BJ (cell line): ENCODE measurements around the gene RAP2A. TPM values are rescaled to one million over a fixed set of nuclear protein-coding genes. Genes with fewer than 3 reads are reported as not detected.
A peak's percentile ranks its signal among the peaks of the same experiment; 100 is the strongest.

Experiments
- CTCF ChIA-PET: fragments of 350-600 bp; formaldehyde crosslinking; extraction: SDS; loops from one replicate; lab custom pipeline; 2021; ENCODE audit warnings: antibody characterized with exemption, inconsistent platforms; lab: Yijun Ruan, JAX
- POLR2A ChIA-PET: fragments of 300-600 bp; sonication (Branson Sonifier 250); formaldehyde crosslinking; extraction: SDS; loops from one replicate; lab custom pipeline; 2021; ENCODE audit warnings: antibody characterized with exemption; lab: Charles Lee
- DNase-seq: peaks from one replicate; pipeline ENCODE4 v3.0.0-alpha.2; 2011; ENCODE audit warnings: low read depth
- H3K27me3 ChIP-seq: 2 replicates; pipeline ENCODE4 v1.6.0; 2011; ENCODE audit warnings: low read length; ENCODE audit not compliant: control insufficient read depth, insufficient read depth
- H3K36me3 ChIP-seq: 2 replicates; pipeline ENCODE4 v1.5.1; 2011; ENCODE audit warnings: low read length; ENCODE audit not compliant: control insufficient read depth, insufficient read depth
- H3K4me3 ChIP-seq: 2 replicates; pipeline ENCODE4 v1.5.1; 2011; ENCODE audit warnings: low read depth, mild to moderate bottlenecking, control low read depth, low read length
- polyA plus RNA-seq: library from polyadenylated mRNA; depleted of rRNA; stranded (reverse); fragments of >200 nt; gene quantifications from 2 replicates; pipeline ENCODE4 v1.2.3, GENCODE V29; 2011
- TF ChIP-seq, protein P1 (sequence below): IDR thresholded peaks from 2 replicates; pipeline ENCODE4 v1.5.1; 2011; ENCODE audit warnings: low read depth, mild to moderate bottlenecking, control low read depth, inconsistent platforms, low read length, moderate library complexity; ENCODE audit not compliant: insufficient read depth

The RAP2A gene
- polyA plus RNA-seq, 1 experiment = 8.3 TPM

DNA sequence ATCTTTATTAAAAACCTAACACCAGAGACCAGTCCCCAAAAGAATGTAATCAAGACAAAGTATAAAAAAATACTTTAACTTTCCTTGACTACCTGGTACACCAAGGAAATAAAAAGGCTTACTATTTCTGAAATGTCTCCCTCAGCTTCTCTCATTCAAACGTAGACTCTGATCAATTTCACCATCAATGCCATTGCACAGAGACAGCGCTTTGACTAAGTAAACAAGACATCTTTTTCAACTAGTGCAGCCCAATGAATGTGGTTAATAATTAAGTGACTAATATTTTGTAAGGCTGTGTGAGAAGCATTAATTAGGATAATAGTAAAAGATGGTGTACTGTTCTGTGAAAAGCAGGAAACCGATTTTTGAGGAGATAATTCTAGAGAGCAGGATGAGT is 7.3 kb upstream of the RAP2A start:
- TF ChIP-seq, protein P1, sequence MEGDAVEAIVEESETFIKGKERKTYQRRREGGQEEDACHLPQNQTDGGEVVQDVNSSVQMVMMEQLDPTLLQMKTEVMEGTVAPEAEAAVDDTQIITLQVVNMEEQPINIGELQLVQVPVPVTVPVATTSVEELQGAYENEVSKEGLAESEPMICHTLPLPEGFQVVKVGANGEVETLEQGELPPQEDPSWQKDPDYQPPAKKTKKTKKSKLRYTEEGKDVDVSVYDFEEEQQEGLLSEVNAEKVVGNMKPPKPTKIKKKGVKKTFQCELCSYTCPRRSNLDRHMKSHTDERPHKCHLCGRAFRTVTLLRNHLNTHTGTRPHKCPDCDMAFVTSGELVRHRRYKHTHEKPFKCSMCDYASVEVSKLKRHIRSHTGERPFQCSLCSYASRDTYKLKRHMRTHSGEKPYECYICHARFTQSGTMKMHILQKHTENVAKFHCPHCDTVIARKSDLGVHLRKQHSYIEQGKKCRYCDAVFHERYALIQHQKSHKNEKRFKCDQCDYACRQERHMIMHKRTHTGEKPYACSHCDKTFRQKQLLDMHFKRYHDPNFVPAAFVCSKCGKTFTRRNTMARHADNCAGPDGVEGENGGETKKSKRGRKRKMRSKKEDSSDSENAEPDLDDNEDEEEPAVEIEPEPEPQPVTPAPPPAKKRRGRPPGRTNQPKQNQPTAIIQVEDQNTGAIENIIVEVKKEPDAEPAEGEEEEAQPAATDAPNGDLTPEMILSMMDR = no peak
- no peak overlapping the region for H3K4me3 ChIP-seq
- no peak for DNase-seq
- ChIA-PET POLR2A (no interaction called here), CTCF (no interaction called here)
- no peaks in the 10 kb centered on the region for H3K27me3 ChIP-seq
- H3K36me3 ChIP-seq = no peaks in the 10 kb centered on the region

DNA sequence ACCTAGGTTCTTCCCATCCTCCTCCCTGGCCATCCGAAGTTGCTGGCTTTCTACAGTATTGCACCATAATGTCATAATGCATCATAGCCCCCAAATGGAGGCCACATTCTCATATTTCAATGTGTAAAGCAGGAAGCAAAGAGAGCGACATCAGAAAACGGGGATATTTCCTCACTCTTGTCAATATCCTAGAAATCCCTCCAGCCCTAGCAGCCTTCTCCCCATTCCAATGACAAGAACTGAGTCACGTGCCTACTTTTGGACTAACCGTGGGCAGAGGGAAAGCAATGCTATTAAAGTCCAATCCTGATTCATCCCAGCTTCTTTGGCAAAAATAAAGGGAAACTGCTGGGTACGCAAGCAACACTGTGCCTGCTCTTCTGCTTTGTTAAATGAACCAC is 4.3 kb upstream of the RAP2A start:
- peak; percentile 34 for DNase-seq
- TF ChIP-seq, protein P1 = no peak
- ChIA-PET CTCF (interaction anchor here (0.5 kb wide), 1 partner anchor 135 kb away, joined by 3 read pairs; no protein-coding TSS in a partner anchor), POLR2A (no interaction called here)
- peak overlapping the region; percentile 22 for H3K4me3 ChIP-seq
- no peaks in the 10 kb centered on the region for H3K36me3 ChIP-seq
- no peaks in the 10 kb centered on the region for H3K27me3 ChIP-seq

DNA sequence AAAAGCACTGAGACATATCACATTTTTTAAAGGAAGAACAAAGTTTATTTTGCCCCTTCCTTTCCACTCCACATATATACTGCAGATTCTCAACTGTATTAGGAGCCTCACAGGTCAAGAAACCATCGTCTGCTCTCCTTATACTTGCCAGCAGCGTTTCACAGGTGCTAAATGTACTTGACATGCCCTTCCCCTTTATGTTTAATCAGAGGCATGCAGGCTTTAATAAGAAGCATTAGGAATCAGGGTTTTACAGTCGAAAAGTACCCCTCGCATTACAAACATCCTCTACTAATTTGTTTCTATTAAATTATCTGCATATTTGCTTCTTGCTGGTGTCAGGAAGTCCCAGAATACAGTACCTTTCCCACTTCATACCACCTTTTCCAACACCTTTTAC is 3.7 kb upstream of the RAP2A start:
- ChIA-PET POLR2A (no interaction called here), CTCF (no interaction called here)
- Histone ChIP-seq H3K36me3 (no peaks in the 10 kb centered on the region), H3K4me3 (no peak overlapping the region), H3K27me3 (no peaks in the 10 kb centered on the region)
- TF ChIP-seq, protein P1 = no peak
- no peak for DNase-seq

DNA sequence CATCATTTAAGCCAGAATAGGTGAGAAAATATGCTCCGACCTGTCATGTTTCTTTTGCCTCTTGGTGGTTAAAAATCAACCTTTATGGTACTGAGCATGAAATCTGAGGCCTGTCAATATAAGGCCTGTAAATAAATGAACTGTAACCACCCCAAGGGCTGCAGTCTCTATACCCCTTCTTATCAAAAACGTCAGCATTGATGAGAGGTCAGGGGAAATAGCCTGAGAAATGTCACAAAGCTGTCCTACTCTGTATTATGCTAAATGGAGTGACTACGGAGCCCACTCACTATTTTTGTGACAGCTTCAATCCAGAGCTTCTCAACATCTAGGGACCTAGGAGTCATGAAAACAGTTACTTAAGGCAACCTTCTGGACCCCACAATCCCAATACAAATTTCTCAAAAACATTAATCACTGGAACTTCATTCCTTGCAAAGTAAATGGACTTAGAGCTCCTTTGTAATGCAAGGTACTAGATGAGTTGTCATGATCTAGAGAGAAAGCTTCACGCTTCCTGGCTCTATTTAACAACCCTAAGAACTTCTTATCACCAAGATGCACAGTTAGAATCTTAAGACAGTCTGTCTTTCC is 2.7 kb upstream of the RAP2A start:
- CTCF ChIA-PET = no interaction called here
- POLR2A ChIA-PET = no interaction called here
- no peak overlapping the region for H3K4me3 ChIP-seq
- H3K36me3 ChIP-seq = no peaks in the 10 kb centered on the region
- DNase-seq = no peak
- no peaks in the 10 kb centered on the region for H3K27me3 ChIP-seq
- TF ChIP-seq, protein P1 = no peak

DNA sequence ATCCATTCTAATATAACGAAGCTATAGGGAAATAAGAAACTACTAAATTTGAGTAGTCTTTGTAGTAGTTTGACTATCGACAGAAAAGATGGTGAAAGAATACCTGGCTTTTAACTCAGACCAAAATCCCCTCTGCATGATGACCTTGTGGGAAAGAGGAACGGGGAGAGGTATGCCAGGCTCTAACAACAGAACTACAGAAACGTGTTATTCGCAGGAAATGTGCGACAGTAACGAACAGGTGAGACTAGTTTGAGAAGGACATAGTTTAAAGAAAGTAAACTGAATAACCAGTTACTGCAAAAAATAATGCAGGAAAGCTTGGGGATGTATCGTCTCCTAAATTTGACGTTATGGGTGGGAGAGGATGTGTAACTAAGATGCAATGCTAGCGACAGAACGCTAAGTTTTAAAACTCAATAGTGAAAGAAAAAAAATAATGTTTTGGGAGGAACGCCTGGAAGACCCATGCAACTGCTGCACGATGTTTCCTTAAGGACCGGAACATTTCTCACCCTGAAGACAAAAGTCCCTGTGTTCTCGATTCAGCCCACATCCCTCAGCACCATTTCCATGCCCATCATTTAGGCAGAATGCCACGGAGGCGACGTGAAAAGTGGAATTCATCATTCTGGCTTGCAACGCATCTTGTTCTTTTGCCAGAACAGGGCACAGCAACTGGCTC is 1.6 kb upstream of the RAP2A start:
- H3K27me3 ChIP-seq = no peaks in the 10 kb centered on the region
- DNase-seq = no peak
- H3K36me3 ChIP-seq = no peaks in the 10 kb centered on the region
- TF ChIP-seq, protein P1 = no peak
- POLR2A ChIA-PET = interaction anchor here (0.6 to 1.1 kb wide), 4 partner anchors 209 to 344 kb away, joined by 3 to 4 read pairs (median 3); partner anchors contain the start of gene MBNL2
- H3K4me3 ChIP-seq = peak overlapping the region; percentile 57
- CTCF ChIA-PET = interaction anchor here (1.1 kb wide), 1 partner anchor 209 kb away, joined by 4 read pairs; no protein-coding TSS in a partner anchor
